Esophagus (tissue), 2 donors: ENCODE data around the gene NOTCH2. TPM values are rescaled to one million over a fixed set of nuclear protein-coding genes. Genes with fewer than 3 reads are reported as not detected.
"Not testable (repeated sequence)": the region's sequence is repeated elsewhere in the genome, so short reads cannot be mapped to it uniquely, and the experiment has no call there.

Experiments used
- H3K27ac ChIP-seq, 2 donors: one replicate each; pipeline ENCODE4 v1.5.1; 2013; ENCODE audit warnings: low read depth in 2 of 2, mild to moderate bottlenecking in 2 of 2, inconsistent platforms in 1 of 2, low read length in 1 of 2, moderate library complexity in 1 of 2
- H3K27me3 ChIP-seq, 2 donors: one replicate each; pipeline ENCODE4 v1.6.1; 2013; ENCODE audit warnings: low read length in 2 of 2, control low read depth in 1 of 2, mild to moderate bottlenecking in 1 of 2; ENCODE audit not compliant: insufficient read depth in 2 of 2, control insufficient read depth in 1 of 2
- H3K36me3 ChIP-seq, 2 donors: one replicate each; pipeline ENCODE4 v1.6.1; 2013; ENCODE audit warnings: low read length in 1 of 2; ENCODE audit not compliant: control insufficient read depth in 2 of 2, insufficient read depth in 2 of 2
- H3K4me1 ChIP-seq, 2 donors: one replicate each; pipeline ENCODE4 v1.6.1; 2013; ENCODE audit warnings: low read length in 1 of 2; ENCODE audit not compliant: control insufficient read depth in 2 of 2, insufficient read depth in 2 of 2
- H3K4me3 ChIP-seq, 2 donors: one replicate each; pipeline ENCODE4 v1.5.1; 2013; ENCODE audit warnings: low read length in 2 of 2, mild to moderate bottlenecking in 2 of 2, low read depth in 1 of 2, moderate library complexity in 1 of 2
- H3K9me3 ChIP-seq, 2 donors: one replicate each; pipeline ENCODE4 v1.6.1; 2013; ENCODE audit warnings: mild to moderate bottlenecking in 2 of 2, low read depth in 1 of 2, low read length in 1 of 2, moderate library complexity in 1 of 2; ENCODE audit not compliant: control insufficient read depth in 2 of 2, insufficient read depth in 1 of 2
- WGBS, 2 donors: extraction: QIAGEN DNeasy Blood & Tissue Kit; methylation state at CpG; one replicate each; pipeline ENCODE4 v1.1.7; 2013; 5-methylcytosine and 5-hydroxymethylcytosine counted together
- polyA plus RNA-seq, 2 donors: library from polyadenylated mRNA; stranded (reverse); fragments of 200-250 nt; gene quantifications; one replicate each; pipeline ENCODE4 v1.2.3, GENCODE V29; 2013
- donor health status: healthy with polysubstance abuse.
- donor health status: Bipolar disorder and iron deficiency.

The NOTCH2 gene
- polyA plus RNA-seq, 2 donors, result 12.5 TPM

GRCh38 chr1:120069920-120070214 is 405 bp upstream of the NOTCH2 start:
- H3K27ac ChIP-seq, H3K36me3 ChIP-seq, H3K27me3 ChIP-seq, H3K4me1 ChIP-seq, H3K4me3 ChIP-seq, H3K9me3 ChIP-seq: not testable (repeated sequence)
- no CpG with 5 or more reads among the region's 8 CpGs for WGBS, 2 donors

DNA sequence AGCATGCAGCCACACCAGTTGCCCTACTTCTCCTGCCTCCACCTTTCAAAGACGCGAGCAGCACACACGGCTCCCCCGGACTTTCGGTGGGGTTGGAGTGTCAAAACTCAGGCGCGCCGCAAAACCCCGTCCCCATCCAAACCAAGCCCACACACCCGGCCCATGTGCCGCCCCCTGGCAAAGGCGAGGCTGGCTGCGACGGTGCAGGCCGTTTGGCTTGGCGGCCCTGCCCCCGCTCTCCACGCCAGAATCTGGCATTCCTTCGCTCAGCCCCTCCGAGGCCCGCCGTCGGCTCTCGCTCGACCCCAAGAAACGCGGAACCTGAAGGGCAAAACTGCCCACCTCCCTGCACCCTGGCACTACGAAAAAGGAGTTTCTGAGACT is 787 bp downstream of the NOTCH2 start:
- WGBS, 2 donors, result 1% methylated on average over 13 to 19 of the region's 28 CpGs
- H3K27me3 ChIP-seq, H3K9me3 ChIP-seq, H3K4me1 ChIP-seq, H3K36me3 ChIP-seq: not testable (repeated sequence)
- peak overlapping the region; percentile 63 to 76 for H3K27ac ChIP-seq
- peak overlapping the region; percentile 58 to 62 for H3K4me3 ChIP-seq

GRCh38 chr1:120048208-120048607 is 21.3 kb downstream of the NOTCH2 start:
- not testable (repeated sequence) for H3K27me3 ChIP-seq, H3K36me3 ChIP-seq, H3K9me3 ChIP-seq, H3K4me1 ChIP-seq, H3K27ac ChIP-seq, H3K4me3 ChIP-seq
- WGBS, 2 donors, result 31 to 45% methylated on average over 1 of the region's 2 CpGs

- H3K4me1 ChIP-seq, H3K36me3 ChIP-seq: not testable (repeated sequence)
- 86 to 100% methylated on average over 4 of the region's 4 CpGs for WGBS, 2 donors
These were observed 27.7 kb downstream of the NOTCH2 start for GRCh38 chr1:120041771-120042170.

GRCh38 chr1:120032253-120032652 is 37.2 kb downstream of the NOTCH2 start:
- H3K36me3 ChIP-seq, H3K27me3 ChIP-seq, H3K4me3 ChIP-seq, H3K27ac ChIP-seq, H3K9me3 ChIP-seq, H3K4me1 ChIP-seq: not testable (repeated sequence)
- 62 to 65% methylated on average over 2 of the region's 3 CpGs for WGBS, 2 donors

More at GRCh38 chr1:120041771-120042170, 27.7 kb downstream of the NOTCH2 start:
- H3K9me3 ChIP-seq, H3K4me3 ChIP-seq, H3K27ac ChIP-seq, H3K27me3 ChIP-seq: not testable (repeated sequence)

DNA sequence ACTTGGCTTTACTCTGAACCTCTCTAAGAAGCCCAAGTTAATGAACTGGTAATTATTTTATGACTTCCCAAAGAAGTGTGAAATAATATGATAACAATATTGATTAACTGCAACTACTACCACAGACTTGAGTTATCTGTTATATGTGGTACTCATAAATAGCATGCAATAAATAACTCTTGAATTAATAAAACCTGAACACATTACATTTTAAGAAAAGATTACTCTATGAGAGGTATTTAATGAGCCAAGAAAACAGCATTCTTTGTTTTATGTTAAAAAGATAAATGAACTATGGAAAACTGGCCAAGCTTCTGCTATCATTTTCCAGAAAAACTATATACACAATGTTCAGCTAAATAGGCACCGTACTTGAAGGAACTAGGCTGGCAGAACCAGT is 45.7 kb downstream of the NOTCH2 start:
- not testable (repeated sequence) for H3K27ac ChIP-seq, H3K27me3 ChIP-seq, H3K9me3 ChIP-seq, H3K4me1 ChIP-seq, H3K4me3 ChIP-seq, H3K36me3 ChIP-seq
- WGBS, 2 donors, result no CpG with 5 or more reads among the region's 1 CpG

DNA sequence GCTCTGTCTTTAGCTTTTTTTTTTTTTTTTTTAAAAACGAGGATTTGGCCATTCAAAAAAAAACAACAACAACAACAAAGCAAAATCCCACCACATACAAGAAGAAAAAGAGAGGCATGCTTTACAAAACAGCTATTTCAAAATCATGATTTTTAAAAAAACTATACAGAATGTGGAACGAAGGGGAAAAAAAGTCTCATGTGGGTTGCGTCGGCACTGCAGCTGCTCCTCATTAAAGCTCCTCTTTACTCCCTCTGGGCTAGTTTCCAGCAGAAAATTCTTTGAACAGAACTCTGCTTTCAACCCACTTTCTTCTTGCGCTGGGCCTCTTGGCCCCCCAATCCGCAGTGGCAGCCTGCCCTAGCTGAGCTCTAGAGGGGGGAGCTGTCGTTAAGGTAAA is 54.5 kb downstream of the NOTCH2 start:
- not testable (repeated sequence) for H3K4me3 ChIP-seq, H3K9me3 ChIP-seq, H3K36me3 ChIP-seq, H3K27me3 ChIP-seq, H3K27ac ChIP-seq, H3K4me1 ChIP-seq
- WGBS, 2 donors, result 16 to 19% methylated on average over 7 of the region's 7 CpGs

DNA sequence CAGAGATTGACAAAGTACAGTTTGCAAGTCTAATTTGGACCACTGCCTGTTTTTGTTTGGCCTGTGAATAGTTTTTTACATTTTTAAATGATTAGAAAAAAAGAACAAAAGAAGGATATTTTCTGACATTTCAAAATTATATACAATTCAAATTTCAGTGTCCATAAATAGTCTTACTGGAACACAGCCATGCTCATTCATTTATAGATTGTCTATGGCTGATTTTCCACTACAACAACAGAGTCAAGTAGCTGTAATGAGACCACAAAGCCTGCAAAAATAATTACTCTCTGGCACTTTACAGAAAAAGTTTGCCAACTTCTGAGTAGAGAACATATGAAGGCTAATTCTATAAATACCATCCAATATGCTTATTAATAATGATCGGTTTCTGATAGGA is 61.1 kb downstream of the NOTCH2 start:
- H3K36me3 ChIP-seq, H3K27me3 ChIP-seq, H3K4me1 ChIP-seq, H3K4me3 ChIP-seq, H3K9me3 ChIP-seq, H3K27ac ChIP-seq: not testable (repeated sequence)
- 56 to 58% methylated on average over 1 of the region's 1 CpG for WGBS, 2 donors

GRCh38 chr1:120007850-120008249 is 61.6 kb downstream of the NOTCH2 start:
- not testable (repeated sequence) for H3K4me1 ChIP-seq, H3K9me3 ChIP-seq, H3K27ac ChIP-seq, H3K36me3 ChIP-seq, H3K27me3 ChIP-seq, H3K4me3 ChIP-seq
- WGBS, 2 donors, result no CpG with 5 or more reads among the region's 1 CpG

DNA sequence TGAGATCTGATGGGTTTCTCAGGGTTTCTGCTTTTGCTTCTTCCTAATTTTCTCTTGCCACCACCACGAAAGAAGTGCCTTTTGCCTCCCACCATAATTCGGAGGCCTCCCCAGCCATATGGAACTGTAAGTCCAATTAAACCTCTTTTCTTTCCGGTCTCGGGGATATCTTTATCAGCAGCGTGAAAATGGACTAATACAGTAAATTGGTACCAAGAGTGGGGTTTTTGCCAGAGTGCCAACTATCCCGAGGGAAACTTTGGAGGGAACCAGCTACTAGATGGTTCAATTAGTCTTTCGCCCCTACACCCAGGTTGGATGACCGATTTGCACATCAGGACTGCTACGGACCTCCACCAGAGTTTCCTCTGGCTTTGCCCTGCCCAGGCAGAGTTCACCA is 68.4 kb downstream of the NOTCH2 start:
- H3K27ac ChIP-seq, H3K4me1 ChIP-seq: not testable (repeated sequence)
- 96 to 99% methylated on average over 6 to 8 of the region's 9 CpGs for WGBS, 2 donors

More for the DNA sequence above, 68.4 kb downstream of the NOTCH2 start:
- H3K9me3 ChIP-seq, H3K36me3 ChIP-seq, H3K27me3 ChIP-seq, H3K4me3 ChIP-seq: not testable (repeated sequence)
